ENCODE results near the gene HDGFL2. TPM values are rescaled to one million over a fixed set of nuclear protein-coding genes. Genes with fewer than 3 reads are reported as not detected.
A peak's percentile ranks its signal among the peaks of the same experiment; 100 is the strongest.

The HDGFL2 gene
- total and polyA plus RNA-seq, 4 donors = 36.5 to 47.0 (median 38.8) TPM

DNA sequence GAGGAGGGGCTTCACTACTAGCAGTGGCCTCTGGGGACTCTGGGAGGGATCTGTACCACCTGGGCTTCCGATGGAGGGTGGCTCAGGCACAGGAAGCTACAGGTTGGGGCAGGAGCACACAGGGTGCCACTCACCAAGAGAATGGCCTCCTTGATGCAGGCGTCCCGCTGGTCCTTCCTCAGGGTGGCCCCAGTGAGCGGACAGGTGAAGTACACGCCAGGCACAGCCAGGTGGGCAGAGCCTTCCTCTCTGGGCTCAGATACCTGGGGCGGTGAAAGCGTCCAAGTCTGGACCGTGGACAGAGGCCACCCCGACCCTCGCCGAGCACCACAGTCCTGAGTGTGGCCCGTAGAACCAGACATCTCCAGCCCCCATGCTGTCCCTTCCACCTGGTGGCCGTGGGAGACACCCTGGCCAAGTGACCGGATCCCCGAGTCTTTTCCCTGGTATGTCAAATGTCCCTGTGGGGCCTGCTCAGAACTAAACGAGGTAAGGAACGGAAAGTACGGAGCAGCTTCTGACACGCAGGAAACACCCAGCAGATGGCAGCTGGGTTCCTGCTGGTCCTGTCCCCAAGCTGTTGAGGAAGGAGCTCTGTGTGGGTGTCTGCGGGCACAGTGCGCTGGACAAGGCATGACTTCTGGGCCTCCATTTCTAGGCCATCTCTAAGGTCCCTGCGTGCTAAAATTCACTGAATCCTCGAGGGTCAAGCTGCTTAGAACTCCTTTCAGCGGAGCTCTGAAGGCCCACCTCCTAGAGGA is 19.7 kb upstream of the HDGFL2 start:
- DNase-seq = peak in 1 of 3 donors; percentile 10
- H3K36me3 ChIP-seq (ENCODE audit: control insufficient read depth in 4 of 4, insufficient read depth in 4 of 4, low read length in 4 of 4) = peaks cover 10 to 61% (median 25%) of the 10 kb centered on the region in 4 donors

GRCh38 chr19:4453232-4454179 is 18.6 kb upstream of the HDGFL2 start:
- ATAC-seq (ENCODE audit: insufficient read depth, low FRiP score) (no peak), DNase-seq (peak in 1 of 3 donors; percentile 8)
- WGBS, 2 donors = 79 to 85% methylated on average over 32 to 34 of the region's 34 CpGs
- Histone ChIP-seq H3K9me3 (ENCODE audit: control insufficient read depth in 4 of 4, insufficient read depth in 3 of 4, low read length in 3 of 4) (no peaks in the 10 kb centered on the region), H3K4me3 (no peak overlapping the region), H3K9ac (ENCODE audit: insufficient read depth in 1 of 2, low read length in 2 of 2) (no peak overlapping the region), H3K27me3 (ENCODE audit: control insufficient read depth in 3 of 3, insufficient read depth in 3 of 3, low read length in 2 of 3) (no peaks in the 10 kb centered on the region), H3K4me1 (ENCODE audit: control insufficient read depth in 5 of 5, insufficient read depth in 5 of 5, low read length in 5 of 5) (peaks cover 0 to 27% (median 7%) of the 10 kb centered on the region in 5 donors), H3K27ac (ENCODE audit: low read depth in 1 of 2, low read length in 1 of 2) (no peak overlapping the region), H3K36me3 (ENCODE audit: control insufficient read depth in 4 of 4, insufficient read depth in 4 of 4, low read length in 4 of 4) (peaks cover 10 to 50% (median 23%) of the 10 kb centered on the region in 4 donors)
- no peak for TF ChIP-seq CTCF (IDR thresholded peaks at IDR 0.05; ENCODE audit: control extremely low read depth, extremely low read depth)

More for the DNA sequence above, 19.7 kb upstream of the HDGFL2 start:
- H3K4me1 ChIP-seq (ENCODE audit: control insufficient read depth in 5 of 5, insufficient read depth in 5 of 5, low read length in 5 of 5) = peaks cover 0 to 27% (median 7%) of the 10 kb centered on the region in 5 donors
- ATAC-seq (ENCODE audit: insufficient read depth, low FRiP score) = no peak
- H3K4me3 ChIP-seq = no peak overlapping the region
- 88 to 90% methylated on average over 24 of the region's 24 CpGs for WGBS, 2 donors
- no peaks in the 10 kb centered on the region for H3K9me3 ChIP-seq (ENCODE audit: control insufficient read depth in 4 of 4, insufficient read depth in 3 of 4, low read length in 3 of 4)
- no peaks in the 10 kb centered on the region for H3K27me3 ChIP-seq (ENCODE audit: control insufficient read depth in 3 of 3, insufficient read depth in 3 of 3, low read length in 2 of 3)
- no peak overlapping the region for H3K27ac ChIP-seq (ENCODE audit: low read depth in 1 of 2, low read length in 1 of 2)
- no peak for TF ChIP-seq CTCF (IDR thresholded peaks at IDR 0.05; ENCODE audit: control extremely low read depth, extremely low read depth)
- H3K9ac ChIP-seq (ENCODE audit: insufficient read depth in 1 of 2, low read length in 2 of 2) = no peak overlapping the region

DNA sequence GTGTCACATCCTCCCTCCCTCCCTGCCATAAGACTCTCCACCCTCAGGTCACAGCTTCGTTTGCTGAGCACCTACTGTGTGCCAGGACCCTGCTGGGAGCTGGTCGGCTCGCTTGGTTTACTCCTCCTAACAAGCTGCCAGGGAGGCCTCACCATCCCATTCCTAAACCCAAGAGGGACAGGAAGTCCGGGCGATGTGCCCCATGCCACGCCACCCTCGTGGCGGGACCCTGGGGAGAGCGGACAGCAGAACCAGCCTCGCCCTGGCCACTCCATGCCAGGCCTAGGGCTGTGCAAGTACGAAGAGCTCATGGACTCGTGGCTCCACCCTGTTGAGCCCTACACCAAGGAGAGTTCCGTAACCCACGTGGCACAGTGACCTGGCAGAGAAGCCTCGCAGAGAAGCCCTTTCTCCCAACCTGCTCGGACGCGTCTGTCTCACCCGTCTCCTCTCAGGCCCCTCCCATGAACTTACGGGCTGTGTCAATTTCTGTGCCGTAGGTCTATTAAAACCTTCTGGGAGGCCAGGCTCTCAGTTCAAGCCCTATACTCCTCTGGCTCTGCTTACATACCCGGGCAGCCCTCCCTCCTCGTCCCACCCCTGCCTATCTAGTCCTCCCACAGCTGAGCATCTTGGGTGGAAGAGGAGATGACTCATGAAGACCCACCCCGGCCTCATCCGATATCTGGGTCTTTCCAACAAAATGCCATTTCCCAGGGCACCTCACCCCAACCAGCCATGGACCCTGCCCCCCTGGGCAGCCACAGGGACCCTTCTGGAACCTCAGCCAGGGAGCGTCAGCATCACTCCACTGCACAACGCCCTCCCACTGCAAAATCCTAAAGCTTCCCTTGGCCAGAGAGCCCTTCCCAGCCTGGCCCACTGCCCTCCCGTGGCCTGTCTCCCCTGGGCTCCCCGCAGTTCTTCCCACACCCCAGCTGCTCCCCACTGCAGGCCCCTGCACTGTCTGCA is 17.1 kb upstream of the HDGFL2 start:
- WGBS, 2 donors = 74 to 84% methylated on average over 29 of the region's 29 CpGs
- Histone ChIP-seq H3K27me3 (ENCODE audit: control insufficient read depth in 3 of 3, insufficient read depth in 3 of 3, low read length in 2 of 3) (no peaks in the 10 kb centered on the region), H3K27ac (ENCODE audit: low read depth in 1 of 2, low read length in 1 of 2) (peak overlapping the region in 1 of 2 donors; percentile 8), H3K36me3 (ENCODE audit: control insufficient read depth in 4 of 4, insufficient read depth in 4 of 4, low read length in 4 of 4) (peaks cover 10 to 36% (median 17%) of the 10 kb centered on the region in 4 donors), H3K9ac (ENCODE audit: insufficient read depth in 1 of 2, low read length in 2 of 2) (peak overlapping the region in 1 of 2 donors; percentile 19), H3K4me1 (ENCODE audit: control insufficient read depth in 5 of 5, insufficient read depth in 5 of 5, low read length in 5 of 5) (peaks cover 0 to 22% (median 7%) of the 10 kb centered on the region in 5 donors), H3K9me3 (ENCODE audit: control insufficient read depth in 4 of 4, insufficient read depth in 3 of 4, low read length in 3 of 4) (no peaks in the 10 kb centered on the region), H3K4me3 (no peak overlapping the region)
- no peak for TF ChIP-seq CTCF (IDR thresholded peaks at IDR 0.05; ENCODE audit: control extremely low read depth, extremely low read depth)
- DNase-seq (peak in 1 of 3 donors; percentile 34), ATAC-seq (ENCODE audit: insufficient read depth, low FRiP score) (no peak)

Measured in lung (tissue), 12 donors.